Stomach (tissue), 4 donors: ENCODE results near the gene EGR2.

Source experiments
- CTCF ChIP-seq, 7 experiments: fragments of 450-650 bp in 4 of 7; fragments of 200-600 bp in 3 of 7; sonication (generic) in 3 of 7; IDR thresholded peaks; one replicate each; pipeline ENCODE4 v1.5.1; 2016 to 2019; ENCODE audit warnings: antibody characterized with exemption in 7 of 7, control low read depth in 2 of 7, mild to moderate bottlenecking in 1 of 7
- EP300 ChIP-seq: sonication (generic); formaldehyde crosslinking; IDR thresholded peaks from one replicate; pipeline ENCODE4 v1.6.1; 2017; ENCODE audit warnings: antibody characterized with exemption
- POLR2A ChIP-seq, 4 donors: fragments of 450-650 bp; IDR thresholded peaks; one replicate each; pipeline ENCODE4 v1.6.1; 2016; ENCODE audit warnings: antibody characterized with exemption in 4 of 4, control low read depth in 2 of 4, mild to moderate bottlenecking in 1 of 4, moderate library complexity in 1 of 4

- no peak for TF ChIP-seq CTCF (IDR thresholded peaks at IDR 0.05)
- no peak for TF ChIP-seq POLR2A (IDR thresholded peaks at IDR 0.05)
- no peak for TF ChIP-seq EP300
These were observed 3.2 kb upstream of the EGR2 start for GRCh38 chr10:62819141-62819920.
